HL-60 (cell line): Measurements from ENCODE around the gene SVEP1.
A peak's percentile ranks its signal among the peaks of the same experiment; 100 is the strongest.

Experiments
- DNase-seq, 2 experiments: peaks; one replicate each; pipeline ENCODE4 v3.0.0-alpha.2; 2010 to 2020; ENCODE audit warnings: low read depth in 1 of 2, low spot score in 1 of 2
- H3K27ac ChIP-seq: fragments of 250-450 bp; sonication (Bioruptor Pico); replicated peaks from 2 replicates; pipeline ENCODE4 v1.5.1; 2020; ENCODE audit warnings: mild to moderate bottlenecking, moderate library complexity
- H3K27me3 ChIP-seq: fragments of 250-450 bp; sonication (Bioruptor Pico); 2 replicates; pipeline ENCODE4 v1.5.1; 2021; ENCODE audit warnings: mild to moderate bottlenecking, moderate library complexity; ENCODE audit not compliant: insufficient read depth, poor library complexity, severe bottlenecking
- H3K4me3 ChIP-seq: replicated peaks from 2 replicates; pipeline ENCODE4 v1.5.1; 2011; ENCODE audit warnings: mild to moderate bottlenecking, control low read depth, low read length; ENCODE audit not compliant: insufficient read depth
- CTCF ChIP-seq: IDR thresholded peaks from one replicate; pipeline ENCODE4 v1.5.1; 2011; ENCODE audit warnings: low read length, control low read depth, inconsistent platforms; ENCODE audit not compliant: insufficient read depth
- GABPA ChIP-seq: IDR thresholded peaks from 2 replicates; pipeline ENCODE4 v1.6.1; 2012; ENCODE audit warnings: low read depth
- POLR2AphosphoS5 ChIP-seq: IDR thresholded peaks from 2 replicates; pipeline ENCODE4 v1.6.1; 2012; ENCODE audit warnings: low read depth
- REST ChIP-seq: IDR thresholded peaks from 2 replicates; pipeline ENCODE4 v1.6.1; 2012; ENCODE audit warnings: low read depth; ENCODE audit not compliant: insufficient replicate concordance
- SPI1 ChIP-seq: IDR thresholded peaks from 2 replicates; pipeline ENCODE4 v1.6.1; 2012; ENCODE audit warnings: low read depth, mild to moderate bottlenecking, borderline replicate concordance

The SVEP1 gene

GRCh38 chr9:110343551-110343950, 236.0 kb downstream of the SVEP1 start:
- no peak for TF ChIP-seq CTCF
- TF ChIP-seq POLR2AphosphoS5: no peak
- TF ChIP-seq GABPA: no peak
- no peak for TF ChIP-seq REST
- TF ChIP-seq SPI1: no peak
- DNase-seq: no peak
- Histone ChIP-seq H3K27ac (no peak overlapping the region), H3K4me3 (no peak overlapping the region), H3K27me3 (no peaks in the 10 kb centered on the region)

- no peak for DNase-seq
- Histone ChIP-seq H3K27ac (no peak overlapping the region), H3K4me3 (no peak overlapping the region), H3K27me3 (no peaks in the 10 kb centered on the region)
- no peak for TF ChIP-seq POLR2AphosphoS5
- peak; percentile 9 for TF ChIP-seq CTCF
These were observed 239.2 kb downstream of the SVEP1 start for GRCh38 chr9:110340306-110340705.

GRCh38 chr9:110338143-110338542, 241.4 kb downstream of the SVEP1 start:
- Histone ChIP-seq H3K4me3 (no peak overlapping the region), H3K27ac (no peak overlapping the region), H3K27me3 (no peaks in the 10 kb centered on the region)
- DNase-seq: no peak
- TF ChIP-seq CTCF (no peak), REST (no peak), SPI1 (no peak), GABPA (no peak), POLR2AphosphoS5 (no peak)

- no peak within 1 kb of the TSS for H3K27ac ChIP-seq
- TF ChIP-seq GABPA (no peak), CTCF (no peak), SPI1 (no peak), POLR2AphosphoS5 (no peak), REST (no peak)
- H3K4me3 ChIP-seq: no peak within 1 kb of the TSS
- no peaks in the 10 kb centered on the region for H3K27me3 ChIP-seq
- no peak for DNase-seq
These were observed 241.8 kb downstream of the SVEP1 start, which contains the start of gene TXNDC8 for GRCh38 chr9:110337727-110338126. TXNDC8 (minus strand) TSS chr9:110337863.
